G401 (cell line): ENCODE results near the gene GNAQ. TPM values are rescaled to one million over a fixed set of nuclear protein-coding genes. Genes with fewer than 3 reads are reported as not detected.
"Not testable (repeated sequence)": the region's sequence is repeated elsewhere in the genome, so short reads cannot be mapped to it uniquely, and the experiment has no call there.

Experiments
- DNase-seq: peaks from one replicate; pipeline ENCODE4 v3.0.0-alpha.2; 2015; ENCODE audit warnings: low spot score
- in situ Hi-C: cut with HindIII; loops from 2 replicates; pipeline ENCODE4 v1.10.0; 2016; ENCODE audit warnings: low sequenced_read_pairs, mixed read lengths
- total RNA-seq: library from RNA; depleted of rRNA; stranded (reverse); fragments of >200 nt; shearing (Covaris generic); gene quantifications from 2 replicates; pipeline ENCODE4 v1.2.3, GENCODE V29; 2014

GNAQ gene
- total RNA-seq, 1 experiment from 2014 or later: 24.5 TPM

DNA sequence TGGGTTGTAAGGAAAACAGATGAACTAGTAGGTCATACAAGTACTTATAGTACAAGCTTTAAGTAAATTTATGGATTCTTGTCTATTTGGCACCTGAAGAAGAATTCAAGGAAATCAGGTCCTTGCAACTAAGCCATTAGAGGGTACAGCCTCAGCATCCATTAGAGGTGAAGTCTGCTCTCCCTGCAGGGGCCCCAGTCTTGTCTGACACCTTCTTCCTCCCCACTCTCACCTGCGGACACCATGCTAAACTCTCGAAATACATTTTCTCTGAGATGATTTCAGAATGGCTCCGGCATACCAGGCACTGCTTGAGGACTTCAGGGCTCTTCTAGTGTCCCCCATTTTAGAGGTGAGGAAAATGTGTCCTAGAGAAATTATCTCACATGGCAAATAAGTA lies 137.9 kb downstream of the GNAQ start:
- DNase-seq: no peak
- in situ Hi-C loops: no loop called here

DNA sequence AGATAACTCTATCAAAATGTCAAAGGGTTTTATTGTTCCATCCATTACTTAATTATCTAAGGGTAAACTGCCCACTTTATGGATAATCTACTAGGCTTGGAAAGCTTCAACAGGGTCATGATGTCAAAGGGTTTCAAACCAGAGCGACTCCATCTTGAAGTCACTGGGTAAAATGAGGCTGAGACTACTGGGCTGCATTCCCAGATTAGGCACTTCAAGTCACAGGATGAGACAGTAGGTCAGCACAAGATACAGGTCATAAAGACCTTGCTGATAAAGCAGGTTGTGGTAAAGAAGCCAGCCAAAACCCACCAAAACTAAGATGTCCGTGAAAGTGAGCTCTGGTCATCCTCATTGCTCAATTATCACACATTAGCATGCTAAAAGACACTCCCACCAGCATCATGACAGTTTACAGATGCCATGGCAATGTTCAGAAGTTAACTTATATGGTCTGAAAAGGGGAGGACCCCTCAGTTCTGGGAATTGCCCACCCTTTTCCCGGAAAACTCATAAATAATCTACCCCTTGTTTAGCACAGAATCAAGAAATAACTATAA lies 138.6 kb downstream of the GNAQ start:
- DNase-seq: no peak
- in situ Hi-C loops: no loop called here

DNA sequence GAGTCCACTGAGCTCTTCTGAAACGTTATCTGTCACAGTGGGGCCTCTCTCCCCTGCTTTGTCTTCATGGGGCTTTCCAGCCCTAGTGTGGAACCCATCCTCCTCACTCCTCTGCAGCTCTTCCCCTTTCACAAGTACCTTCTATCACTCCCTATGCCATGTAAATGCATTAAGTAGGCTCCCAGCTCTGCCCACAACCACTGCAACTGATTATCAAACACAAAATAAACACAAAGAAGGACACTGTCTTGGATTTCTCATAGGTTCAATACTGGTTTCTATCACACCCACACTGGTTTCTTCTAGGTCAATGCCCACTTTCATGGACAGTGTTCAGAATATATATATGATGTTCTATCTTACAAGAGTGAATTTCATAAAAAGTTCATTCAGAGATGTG lies 139.4 kb downstream of the GNAQ start:
- DNase-seq: no peak
- in situ Hi-C loops: no loop called here

DNA sequence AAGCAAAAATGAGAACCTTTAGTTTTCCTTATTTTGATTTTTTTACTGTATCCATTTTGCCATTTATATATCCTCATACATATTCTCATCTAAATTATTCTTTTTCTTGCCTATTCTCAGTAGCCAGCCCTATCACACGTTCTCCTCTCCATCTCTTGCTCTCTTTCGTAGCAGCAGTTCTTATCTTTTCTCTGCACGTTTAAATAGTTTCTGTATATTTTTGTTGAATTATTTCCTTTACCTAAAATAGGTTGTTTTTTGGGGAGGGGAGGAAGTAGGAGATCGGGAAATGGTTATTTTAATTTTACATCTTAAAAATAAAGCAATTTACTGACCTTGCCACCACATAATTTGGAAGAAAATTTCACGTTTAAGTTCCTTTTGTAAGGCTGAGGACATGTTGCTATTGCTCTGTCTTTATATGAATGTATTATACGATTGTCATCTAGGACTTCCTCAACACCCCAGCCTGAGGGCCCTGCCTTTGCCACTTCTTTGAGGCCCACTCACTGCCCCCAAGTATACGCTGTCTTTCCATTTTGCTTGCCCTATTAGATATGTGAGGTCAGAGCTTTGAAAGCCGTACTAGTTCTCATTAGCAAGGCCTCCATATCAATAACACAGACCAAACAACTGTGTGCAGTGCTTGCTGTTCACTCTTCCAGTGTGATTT lies 140.3 kb downstream of the GNAQ start:
- in situ Hi-C loops: no loop called here

DNA sequence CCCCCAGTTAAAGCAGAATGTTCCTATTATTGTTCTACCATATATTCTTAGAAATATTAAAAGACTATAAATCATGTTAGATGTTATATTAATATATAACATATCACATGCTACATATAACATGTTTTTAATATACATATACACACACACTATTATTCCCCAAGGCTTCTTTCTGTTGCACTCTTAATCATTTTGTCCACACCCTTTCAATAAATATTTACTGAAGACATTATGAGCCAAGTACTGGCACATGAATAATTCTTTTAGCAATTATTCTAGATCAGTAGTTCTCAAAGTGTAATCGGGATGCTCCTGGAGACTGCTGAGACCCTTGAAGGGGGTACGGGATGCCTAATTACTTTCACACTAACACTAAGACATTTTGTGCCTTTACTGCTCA lies 143.9 kb downstream of the GNAQ start:
- no peak for DNase-seq
- in situ Hi-C loops: no loop called here

More for the DNA sequence above, 140.3 kb downstream of the GNAQ start:
- no peak for DNase-seq

DNA sequence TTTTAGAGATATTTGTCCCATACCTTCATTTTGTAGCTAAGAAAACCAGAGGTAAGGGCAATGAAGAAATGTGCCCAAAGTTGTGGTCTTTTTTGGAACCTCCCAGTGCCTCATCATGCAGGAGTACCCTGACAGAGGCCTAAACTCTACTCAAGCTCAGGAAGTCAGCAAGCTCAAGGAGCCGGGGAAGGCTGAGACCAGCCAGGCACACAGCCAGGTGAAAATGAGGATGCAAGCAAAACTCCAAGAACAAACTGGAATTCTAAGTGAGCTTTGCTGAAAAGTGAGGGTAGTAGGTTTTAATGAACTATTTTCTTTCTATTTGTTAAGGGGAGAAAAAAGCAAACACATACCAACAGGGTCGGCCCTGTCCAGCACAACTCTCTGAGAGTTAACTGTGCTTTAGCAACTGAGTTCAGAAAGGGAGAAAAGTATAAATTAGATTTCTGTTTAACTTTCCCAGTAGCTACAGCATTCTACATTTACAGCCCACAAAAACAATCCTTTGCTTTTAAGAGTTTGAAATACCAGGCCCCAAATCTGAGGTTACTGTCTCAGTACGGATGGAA lies 146.4 kb downstream of the GNAQ start:
- in situ Hi-C loops: no loop called here

DNA sequence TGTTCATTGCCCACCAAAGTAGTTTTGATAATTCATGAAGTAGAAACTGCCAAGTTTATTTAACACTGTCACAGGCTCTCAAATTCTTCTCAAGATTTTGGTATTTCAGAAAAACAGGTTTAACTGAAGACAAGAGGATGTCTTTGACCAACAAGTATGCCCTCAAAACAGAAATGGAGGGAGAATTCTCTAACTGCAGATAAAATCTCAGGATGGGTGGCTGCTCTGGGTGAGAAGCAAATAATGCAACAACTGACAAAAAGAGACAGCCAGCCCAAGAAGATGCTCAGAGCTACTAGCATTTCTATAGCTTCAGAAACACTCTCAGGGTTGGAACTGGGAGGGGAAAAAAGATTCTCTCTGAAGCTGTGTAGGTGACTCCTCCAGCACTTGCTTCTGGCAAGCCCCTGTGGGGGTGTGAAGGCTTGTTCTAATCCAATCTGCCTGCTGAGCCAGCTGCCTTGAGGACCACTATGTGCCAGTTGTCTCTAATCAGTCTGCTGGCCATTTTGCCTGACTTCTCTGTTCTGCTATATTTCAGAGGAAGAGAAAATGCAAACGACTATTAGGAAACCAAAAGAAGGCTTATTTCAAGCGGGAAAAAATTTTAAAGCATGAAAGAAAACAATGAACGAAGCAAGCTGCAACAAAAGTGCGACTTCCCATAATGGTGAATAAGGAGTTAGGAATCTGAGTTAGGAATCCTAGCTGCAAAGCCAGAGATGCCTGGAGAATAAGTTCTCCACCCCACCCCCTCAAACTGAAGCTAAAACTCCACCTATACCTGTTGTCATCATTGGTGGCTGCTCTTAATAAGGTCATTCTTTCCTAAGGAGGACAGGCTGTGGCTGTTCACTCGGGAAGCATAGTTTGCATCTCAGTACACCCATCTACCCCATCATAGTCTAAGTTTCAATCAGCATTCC lies 147.5 kb downstream of the GNAQ start:
- no peak for DNase-seq
- in situ Hi-C loops: no loop called here

More for the DNA sequence above, 146.4 kb downstream of the GNAQ start:
- no peak for DNase-seq

DNA sequence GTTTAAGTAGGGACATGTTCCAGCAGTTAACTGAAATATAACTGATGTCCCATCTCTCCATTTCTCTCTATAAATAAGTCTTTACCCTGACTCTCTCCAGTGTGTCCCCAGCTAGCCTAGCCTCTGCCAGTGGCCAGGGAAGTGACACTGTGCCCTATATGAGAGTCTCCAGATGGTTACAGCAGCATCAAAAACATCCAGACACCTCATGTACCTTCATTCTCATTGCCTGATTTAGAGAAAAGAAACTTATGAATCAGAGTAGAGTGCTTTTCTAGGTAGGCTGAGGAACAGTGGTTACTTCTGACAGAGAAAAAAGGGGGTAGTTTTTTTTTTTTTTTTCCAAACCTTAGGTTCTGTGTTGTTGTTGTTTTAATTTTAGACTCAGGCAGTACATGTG lies 148.5 kb downstream of the GNAQ start:
- no peak for DNase-seq
- in situ Hi-C loops: no loop called here

DNA sequence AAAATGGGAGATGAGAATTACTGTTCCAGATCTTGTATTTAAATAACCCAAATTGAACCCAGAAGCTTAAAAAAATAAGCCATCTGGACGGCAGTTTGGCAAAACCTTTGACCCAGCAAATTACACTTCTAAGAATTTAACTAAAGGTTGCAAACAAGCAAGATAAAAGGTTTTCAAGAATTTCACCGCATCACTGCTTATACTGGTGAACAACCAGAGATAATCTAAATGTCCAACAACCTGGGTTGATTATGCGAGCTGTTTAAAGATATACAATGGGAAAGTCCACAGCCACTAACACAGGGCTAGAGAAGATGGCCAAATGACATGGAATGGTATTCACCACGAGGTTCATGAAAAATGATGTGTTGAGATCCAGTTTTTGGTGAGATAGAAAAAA lies 149.3 kb downstream of the GNAQ start:
- in situ Hi-C loops: no loop called here
- no peak for DNase-seq

DNA sequence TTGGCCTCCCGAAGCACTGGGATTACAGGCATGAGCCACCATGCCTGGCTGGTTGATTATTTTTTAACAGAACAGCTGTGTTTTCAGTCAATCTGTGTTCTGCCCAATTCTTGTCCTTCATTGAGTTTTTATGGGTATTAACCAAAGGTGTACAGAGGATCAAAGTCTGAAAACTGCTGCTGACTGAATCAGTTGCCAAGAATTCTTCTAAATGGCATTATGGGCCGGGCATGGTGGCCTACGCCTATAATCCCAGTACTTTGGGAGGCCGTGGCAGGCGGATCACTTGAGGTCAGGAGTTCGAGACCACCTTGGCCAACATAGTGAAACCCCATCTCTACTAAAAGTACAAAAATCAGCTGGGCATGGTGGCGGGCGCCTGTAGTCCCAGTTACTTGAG lies 150.0 kb downstream of the GNAQ start:
- DNase-seq, in situ Hi-C loops: not testable (repeated sequence)

DNA sequence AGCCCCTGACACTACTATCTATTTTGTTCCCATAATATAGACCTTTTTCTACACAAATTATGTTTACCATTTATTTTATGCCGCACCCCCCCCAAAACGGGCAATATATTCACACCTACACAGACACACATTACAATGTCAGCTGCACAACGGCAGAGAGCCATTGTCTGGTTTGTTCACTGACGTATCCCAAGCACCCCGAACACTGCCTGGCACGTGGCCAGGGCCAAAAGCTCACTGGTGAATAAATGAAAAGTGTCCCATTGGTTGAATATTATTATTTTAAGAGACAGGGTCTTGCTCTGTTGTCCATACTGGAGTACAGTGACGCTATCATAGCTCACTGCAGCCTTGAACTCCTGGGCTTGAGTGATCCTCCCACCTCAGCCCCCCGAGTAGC lies 150.5 kb downstream of the GNAQ start:
- in situ Hi-C loops: no loop called here
- DNase-seq: no peak

DNA sequence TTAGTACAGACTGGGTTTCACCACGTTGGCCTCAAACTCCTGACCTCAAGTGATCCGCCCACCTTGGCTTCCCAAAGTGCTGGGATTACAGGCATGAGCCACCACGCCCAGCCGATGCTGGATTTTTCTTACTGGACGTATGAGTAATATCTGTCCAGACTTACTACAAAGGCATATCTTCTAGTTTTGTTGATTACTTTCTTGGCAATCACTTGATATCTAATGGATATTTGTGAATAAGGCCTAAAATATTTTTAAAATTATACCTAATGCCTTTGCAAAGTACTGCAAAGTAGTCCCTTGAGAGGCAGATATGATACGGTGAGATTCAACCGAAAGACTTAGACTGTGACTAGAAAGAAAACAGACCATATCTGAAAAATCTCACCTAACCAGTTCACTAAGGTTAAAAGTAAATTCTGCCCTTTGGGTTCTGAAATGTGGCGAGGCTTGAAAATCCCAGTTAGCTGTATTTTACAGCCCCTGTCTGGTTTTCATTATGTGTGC lies 152.1 kb downstream of the GNAQ start:
- DNase-seq: no peak
- in situ Hi-C loops: no loop called here

DNA sequence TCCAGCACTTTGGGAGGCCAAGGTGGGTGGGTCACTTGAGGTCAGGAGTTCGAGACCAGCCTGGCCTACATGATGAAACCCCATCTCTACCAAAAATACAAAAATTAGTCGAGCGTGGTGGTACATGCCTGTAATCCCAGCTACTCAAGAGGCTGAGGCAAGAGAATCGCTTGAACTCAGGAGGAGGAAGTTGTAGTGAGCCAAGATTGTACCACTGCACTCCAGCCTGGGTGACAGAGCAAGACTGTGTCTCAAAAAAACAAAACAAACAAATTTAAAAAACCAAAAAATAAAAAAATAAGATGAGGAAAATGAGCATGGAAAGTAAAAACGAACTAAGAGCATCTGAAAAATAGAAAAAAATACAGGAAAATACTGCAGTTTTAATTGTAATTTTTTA lies 152.8 kb downstream of the GNAQ start:
- DNase-seq, in situ Hi-C loops: not testable (repeated sequence)

DNA sequence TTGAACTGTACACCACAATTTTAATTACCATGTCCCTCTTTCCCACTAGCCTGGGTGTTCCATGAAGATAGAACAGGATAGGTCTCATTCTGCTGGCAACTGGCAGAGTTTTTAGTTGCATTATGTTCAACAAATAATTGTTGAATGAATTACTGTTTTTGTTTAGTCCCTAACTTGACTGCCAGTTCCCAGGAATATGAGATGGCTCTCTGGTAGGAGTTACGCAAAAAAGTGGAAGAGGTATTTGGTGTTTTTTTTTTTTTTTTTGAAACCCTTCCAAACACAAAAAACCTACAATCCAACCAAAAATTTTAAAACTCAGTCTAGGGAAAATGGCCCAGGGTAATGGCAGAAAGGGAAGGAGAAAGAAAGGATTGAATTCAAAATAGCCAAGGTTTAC lies 153.6 kb downstream of the GNAQ start:
- in situ Hi-C loops: no loop called here
- no peak for DNase-seq

DNA sequence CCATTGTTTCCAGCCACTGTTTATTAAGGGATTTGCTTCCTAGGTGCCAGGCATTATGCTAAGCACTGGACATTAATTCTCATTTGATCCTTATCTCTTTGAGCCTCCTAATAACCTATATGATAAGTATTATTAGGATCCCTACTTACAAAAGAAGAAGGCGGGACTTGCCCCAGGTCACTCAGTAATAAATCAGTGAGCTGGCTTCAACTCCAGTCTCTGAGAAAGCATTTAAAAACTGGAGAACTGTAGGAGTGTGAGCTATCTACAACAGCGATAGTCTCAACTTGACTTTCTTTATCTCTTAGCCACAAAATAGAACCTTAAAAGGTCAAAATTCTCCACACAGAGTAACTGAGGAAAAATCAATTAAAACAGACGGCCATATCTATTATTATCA lies 155.0 kb downstream of the GNAQ start:
- no peak for DNase-seq
- in situ Hi-C loops: no loop called here

DNA sequence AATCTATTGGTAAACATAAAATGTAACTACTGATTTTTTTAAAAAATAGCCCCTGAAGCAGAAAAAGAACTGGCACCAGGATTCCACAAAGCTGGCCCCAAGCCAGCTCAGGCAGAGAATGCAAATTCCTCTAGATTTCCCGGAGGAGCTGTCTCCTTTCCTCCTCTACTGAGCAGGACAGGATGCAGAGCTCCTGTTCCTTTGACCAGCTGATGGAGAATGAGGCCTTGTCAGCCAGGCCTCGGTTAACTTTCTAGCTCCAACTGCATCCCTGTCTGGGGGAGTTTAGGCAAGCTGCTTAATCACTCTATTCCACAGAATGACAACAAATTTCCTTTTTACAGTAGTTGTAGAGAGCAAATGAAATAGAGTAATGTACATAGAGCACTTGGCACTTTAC lies 155.5 kb downstream of the GNAQ start:
- in situ Hi-C loops: no loop called here
- peak; percentile 29 for DNase-seq

DNA sequence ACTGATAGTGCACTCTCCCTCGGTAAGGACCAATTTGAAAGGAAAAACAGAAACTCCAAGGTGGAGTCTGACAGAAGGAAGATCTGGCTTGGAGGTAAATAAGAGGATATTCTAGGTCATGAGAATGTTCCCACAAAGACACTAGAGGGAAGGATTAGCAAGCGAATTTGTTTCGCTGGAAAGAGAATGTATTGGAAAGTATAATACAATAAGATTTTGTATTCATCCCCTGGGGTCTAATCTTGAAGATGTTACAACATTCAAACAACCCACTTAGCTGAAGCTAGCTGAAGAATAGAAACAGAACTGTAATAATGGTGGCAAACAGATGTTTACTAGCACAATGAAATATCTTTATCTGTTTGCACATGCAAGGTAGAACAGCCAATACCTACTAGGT lies 158.7 kb downstream of the GNAQ start:
- in situ Hi-C loops: no loop called here
- DNase-seq: no peak

DNA sequence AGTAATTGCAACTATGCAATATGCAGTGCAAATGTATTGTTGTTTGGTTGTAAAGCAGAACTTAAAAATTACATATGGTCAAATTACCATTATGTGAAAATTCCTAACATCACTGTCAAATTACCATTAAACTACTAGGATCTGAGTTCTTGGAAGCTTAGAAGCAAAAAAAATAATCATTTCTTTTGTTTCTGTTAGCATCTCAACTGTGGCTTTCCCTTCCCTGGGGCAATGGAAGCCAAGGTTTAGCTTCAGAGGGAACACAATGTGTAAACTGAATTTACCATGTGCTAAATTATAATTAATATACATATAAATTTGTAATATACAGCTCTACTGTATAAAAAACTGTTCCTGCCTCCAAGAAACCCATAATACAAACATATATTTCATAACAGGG lies 159.4 kb downstream of the GNAQ start:
- DNase-seq: no peak
- in situ Hi-C loops: no loop called here

DNA sequence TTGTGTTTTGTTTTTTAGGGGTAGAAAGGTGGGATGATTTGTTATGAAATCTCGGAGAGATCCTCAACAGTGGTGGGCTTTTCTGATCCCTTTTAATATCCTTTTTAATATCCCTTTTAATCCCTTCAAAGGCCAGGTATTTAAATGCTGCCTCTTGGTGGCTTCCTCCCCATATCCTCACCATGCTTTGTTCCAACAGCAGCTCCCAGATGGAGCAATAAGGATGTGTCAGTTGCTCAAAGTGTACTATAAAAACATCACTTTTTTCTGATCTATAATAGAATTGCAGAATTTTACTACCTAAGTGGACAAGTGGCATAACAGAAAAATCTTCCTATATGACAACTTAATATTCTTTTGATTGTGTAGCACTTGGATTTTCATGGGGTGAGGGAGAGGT lies 160.1 kb downstream of the GNAQ start:
- no peak for DNase-seq
- in situ Hi-C loops: no loop called here

DNA sequence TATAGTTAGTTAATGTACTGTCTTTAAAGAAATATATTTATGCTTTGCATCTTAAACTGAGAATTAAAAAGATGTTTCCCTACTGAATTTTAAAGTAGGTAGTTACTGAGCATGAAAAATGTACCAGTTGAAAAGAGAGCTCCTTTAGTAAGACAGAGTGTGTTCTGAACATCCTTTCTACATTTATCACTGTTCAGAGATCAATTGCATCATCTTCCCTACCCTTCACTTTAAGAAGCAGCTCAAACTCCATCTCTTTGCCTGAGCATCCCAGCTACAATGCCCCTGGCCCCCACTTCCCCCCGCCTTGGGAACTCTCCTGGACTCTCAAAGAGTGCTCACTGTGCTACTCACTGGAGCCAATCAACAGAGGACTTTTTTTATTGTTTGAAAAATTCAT lies 164.7 kb downstream of the GNAQ start:
- DNase-seq: no peak
- in situ Hi-C loops: no loop called here
